Stimulated activated CD8-positive, alpha-beta memory T cell treated with anti-CD3 and anti-CD28 coated beads, Interleukin-7, amount 100 ng/mL, for 24 hours (primary cell): ENCODE results near the gene GSX2.
"Not testable (repeated sequence)": the region's sequence is repeated elsewhere in the genome, so short reads cannot be mapped to it uniquely, and the experiment has no call there.

ENCODE experiments used
- DNase-seq: peaks from one replicate; pipeline ENCODE4 v3.0.0-alpha.2; 2020; ENCODE audit warnings: low read depth

Gene GSX2

DNA sequence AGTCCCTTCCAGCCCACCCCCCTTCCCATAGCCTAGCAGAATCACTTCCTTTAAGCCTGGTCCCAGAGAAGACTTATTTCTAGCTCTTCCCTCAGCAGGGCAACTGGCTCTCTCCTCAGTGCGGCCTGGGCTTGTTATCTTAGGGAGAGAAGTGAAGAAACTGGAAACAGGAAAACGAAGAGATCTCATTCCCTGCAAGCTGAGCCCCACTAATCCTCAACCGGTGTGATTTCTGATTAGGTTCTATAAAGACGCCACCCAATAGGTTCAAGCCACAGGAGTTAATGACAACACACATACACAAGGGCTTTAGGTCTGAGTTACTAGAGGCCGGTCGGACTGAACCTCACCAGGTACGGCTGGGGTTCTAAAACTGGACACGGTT lies 3.2 kb downstream of the GSX2 start:
- no peak for DNase-seq

DNA sequence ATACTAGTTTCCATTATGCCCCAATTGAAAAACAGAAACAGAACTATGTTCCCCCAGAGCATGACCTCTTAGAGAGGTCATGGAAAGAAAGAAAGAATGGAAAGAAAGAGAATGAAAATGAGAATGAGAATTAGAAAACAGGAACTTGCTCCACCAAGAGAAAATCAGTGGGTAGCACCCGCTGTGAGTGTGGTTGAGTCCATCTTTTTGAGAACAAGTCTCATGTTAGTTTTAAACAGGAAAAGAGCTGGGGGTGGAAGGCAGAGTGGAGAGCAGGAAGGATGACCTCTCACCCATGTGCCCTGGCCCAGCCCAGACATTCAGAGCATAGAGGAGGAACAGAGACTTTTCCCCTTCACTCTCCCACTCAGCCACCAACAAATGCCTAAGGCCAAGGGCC lies 4.9 kb downstream of the GSX2 start:
- no peak for DNase-seq

DNA sequence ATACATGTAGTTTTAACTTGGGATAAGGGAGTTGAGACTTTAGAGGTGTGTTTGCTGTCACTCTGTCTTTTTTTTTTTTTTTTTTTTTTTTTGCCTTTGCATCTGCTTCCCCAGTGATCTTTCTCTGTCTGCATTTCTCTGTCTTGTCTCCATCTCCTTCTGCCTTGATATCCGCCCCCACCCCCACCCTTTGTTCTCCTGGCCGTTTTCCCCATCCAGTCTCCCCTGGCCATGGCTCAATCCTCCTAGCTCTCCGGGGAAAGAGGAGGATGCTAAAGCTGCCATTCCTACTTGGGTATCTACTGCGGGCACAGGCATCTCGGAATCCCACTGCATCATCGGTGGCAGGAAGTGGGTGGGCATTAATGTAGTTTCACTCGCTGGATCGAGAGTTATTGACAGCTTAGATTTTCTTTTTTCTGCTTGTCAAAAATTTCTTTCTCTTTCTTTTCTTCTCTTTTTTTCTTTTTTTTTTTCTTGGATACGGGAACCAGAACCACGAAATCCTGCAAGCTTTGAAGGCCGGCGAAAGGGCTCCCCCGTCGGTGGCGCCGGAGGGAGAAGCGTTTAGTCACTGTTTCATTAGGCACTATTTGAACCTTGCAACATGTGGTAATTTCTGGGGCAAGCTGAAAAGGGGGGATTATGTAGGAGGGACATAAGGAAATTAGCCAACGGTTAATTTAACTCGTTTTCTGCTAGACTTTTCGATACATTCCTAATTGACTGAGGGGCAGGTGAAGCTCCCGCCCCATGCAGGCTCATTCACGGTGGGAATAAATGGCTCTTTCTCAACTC lies 8.2 kb downstream of the GSX2 start:
- no peak for DNase-seq

DNA sequence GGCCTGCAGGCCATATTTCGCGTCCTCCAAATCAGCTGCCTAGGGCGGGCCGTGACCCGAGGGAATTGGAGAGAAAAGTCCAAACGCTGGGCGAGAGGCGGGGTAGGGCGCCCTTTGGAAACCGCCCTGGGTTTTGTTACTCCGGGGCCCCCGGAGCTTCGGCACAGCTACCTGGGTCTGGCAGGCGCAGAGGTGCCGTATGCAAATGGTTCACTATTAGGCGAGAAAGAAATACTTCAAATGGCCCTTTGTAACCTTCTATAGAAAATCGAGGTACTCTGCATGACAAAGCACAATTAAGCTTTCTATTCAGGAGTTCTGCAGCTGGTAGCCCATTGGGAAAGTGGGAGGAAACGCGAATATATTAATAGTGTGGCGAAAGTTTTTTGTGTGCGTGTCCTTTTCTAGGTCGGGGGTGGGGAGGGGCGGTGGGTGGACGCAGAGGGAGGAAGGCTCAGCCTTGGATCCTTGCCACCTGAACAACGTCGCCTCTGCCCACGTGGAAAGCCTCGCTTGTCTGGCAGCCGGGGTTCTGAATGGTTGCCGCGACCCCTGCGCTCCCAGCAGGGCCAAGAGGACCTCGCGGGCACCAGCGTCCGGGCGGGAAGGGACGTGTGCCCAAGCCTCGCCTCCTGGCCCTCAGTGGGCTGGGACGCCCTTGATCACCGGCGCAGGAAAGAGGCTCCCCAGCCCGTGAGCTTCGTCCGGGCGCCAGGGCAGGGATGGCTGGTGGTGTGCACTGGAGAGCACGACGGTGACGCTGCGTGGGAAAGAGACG lies 9.5 kb downstream of the GSX2 start:
- no peak for DNase-seq

DNA sequence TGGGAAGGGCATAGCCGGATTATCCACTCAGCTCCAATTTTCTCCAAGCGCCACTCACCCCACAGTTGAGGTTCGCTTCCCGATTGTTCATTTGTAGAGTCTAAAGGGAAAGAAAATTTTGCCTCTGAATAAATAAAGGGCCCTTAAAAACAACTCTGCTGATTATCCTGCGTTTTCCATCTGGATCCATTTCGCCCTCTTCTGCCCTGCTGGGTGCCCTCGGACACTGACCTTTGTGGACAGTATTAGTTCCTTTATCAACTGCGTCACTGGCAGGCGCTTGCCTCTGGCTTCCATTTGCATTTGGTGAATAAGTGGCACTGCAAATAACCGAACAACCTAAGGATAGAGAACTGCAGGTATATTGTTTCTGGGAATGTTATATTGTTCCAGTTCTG lies 10.1 kb downstream of the GSX2 start:
- DNase-seq = no peak

DNA sequence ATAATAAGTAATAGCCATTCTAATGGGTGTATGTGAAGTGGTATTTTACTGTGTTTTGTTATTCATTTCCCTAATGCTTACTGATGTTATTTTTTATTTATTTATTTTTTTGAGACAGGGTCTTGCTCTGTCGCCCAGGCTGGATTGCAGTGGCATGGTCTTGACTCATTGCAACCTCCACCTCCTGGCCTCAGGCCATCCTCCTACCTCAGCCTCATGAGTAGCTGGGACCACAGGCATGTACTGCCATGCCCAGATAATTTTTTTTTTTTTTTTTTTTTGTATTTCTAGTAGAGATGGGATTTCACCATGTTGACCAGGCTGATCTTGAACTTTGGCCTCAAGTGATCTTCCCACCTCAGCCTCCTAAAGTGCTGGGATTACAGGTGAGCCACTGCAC lies 13.2 kb downstream of the GSX2 start:
- not testable (repeated sequence) for DNase-seq

DNA sequence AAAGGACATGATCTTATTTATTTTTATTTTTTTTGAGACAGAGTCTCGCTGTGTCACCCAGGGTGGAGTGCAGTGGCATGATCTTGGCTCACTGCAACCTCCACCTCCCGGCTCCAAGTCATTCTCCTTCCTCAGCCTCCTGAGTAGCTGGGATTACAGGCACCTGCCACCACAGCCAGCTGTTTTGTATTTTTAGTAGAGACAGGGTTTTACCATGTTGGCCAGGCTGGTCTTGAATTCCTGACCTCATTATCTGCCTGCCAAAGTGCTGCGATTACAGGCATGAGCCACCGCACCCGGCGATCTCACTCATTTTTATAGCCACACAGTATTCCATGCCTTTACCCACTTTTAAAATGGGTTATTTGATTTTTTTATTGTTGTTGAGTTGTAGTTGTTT lies 16.3 kb downstream of the GSX2 start:
- DNase-seq = not testable (repeated sequence)

DNA sequence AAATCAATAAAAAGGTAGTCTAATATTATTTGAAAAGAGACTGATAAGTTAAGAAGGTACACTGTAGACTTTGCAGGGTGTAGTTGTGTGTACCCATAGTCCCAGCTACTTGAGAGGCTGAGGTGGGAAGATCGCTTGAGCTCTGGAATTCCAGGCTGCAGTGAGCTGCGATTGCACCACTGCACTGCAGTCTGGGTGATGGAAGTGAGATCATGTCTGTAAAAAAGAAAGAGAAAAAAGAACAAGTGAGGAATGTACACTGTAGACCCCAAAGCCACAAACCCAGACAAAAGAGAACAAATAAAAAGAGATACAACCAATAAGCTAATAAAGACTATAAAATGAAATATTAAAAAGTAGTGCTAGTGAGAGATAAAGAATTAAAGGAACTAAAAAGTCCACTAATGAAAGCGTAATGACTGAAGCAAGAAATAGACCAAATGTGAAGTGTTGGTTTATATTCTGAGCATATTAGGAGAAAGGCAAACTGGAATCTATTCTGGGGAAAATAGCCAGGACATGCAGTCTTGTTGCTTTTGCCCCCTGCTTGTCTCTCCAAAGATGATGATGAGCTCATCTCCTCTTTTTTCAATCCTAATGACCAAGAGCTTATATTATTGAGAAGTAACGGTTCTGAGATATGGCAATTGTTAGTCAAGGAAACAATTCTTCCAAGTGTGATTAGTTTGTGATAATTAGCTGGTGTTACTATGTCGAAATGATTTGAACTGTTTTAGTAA lies 19.1 kb downstream of the GSX2 start:
- DNase-seq = no peak

DNA sequence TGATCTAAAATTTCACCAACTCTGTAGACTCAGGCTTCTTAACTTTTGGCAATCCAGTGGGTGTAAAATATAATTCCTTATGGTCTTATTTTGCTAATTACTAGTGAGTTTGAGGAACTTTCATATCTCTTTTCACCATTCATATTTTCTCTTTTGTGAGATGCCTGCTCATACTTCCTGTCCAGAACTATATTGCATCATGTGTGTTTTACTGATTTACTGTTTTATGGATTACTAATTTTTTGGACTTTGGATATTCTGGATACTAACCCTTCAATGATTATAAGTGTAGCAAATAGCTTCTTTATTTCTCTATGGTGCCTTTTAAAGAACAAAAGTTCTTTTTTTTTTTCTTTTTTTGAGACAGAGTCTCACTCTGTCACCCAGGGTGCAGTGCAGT lies 20.6 kb downstream of the GSX2 start:
- DNase-seq = no peak

DNA sequence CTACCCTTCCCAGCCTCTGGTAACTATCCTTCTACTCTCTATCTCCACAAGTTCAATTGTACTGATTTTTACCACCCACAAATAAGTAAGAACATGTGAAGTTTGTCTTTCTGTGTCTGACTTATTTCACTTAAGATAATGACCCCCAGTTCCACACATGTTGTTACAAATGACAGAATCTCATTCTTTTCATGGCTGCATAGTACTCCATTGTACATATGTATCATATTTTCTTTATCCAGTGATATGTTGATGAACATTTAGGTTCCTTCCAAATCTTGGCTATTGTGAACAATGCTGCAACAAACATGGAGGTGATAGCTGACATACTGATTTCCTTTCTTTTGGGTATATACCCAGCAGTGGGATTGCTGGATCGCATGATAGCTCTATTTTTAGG lies 27.7 kb downstream of the GSX2 start:
- no peak for DNase-seq

DNA sequence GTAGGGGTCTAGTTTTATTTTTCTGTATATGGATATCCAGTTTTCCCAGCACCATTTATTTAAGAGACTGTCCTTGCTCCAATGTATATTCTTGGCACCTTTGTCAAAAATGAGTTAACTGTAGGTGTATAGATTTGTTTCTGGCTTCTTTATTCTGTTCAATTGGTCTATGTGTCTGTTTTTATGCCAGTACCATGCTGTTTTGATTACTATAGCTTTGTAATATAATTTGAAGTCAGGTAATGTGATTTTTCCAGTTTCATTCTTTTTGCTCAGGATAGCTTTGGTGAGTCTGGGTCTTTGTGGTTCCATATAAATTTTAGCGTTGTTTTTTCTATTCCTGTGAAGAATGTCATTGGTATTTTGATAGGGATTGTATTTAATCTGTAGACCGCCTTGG lies 28.7 kb downstream of the GSX2 start:
- not testable (repeated sequence) for DNase-seq

DNA sequence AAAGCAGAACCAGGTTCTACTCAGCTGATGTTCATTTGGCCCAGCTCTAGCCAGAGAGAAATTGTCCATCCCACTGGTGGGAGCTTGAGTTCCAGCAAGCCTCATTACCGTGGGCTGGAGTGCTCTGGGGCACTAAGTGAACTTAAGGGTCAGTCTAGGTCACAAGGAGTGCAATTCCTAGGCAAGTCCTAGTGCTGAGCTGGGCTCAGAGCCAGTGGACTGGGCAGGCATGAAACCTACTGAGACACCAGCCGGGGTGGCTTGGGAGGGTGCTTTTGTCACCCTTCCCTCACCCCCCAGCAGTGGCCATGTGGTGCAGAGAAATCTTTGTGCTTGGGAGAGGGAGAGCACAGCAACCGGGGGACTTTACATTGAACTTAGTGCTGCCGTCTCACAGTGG lies 39.4 kb downstream of the GSX2 start:
- no peak for DNase-seq

DNA sequence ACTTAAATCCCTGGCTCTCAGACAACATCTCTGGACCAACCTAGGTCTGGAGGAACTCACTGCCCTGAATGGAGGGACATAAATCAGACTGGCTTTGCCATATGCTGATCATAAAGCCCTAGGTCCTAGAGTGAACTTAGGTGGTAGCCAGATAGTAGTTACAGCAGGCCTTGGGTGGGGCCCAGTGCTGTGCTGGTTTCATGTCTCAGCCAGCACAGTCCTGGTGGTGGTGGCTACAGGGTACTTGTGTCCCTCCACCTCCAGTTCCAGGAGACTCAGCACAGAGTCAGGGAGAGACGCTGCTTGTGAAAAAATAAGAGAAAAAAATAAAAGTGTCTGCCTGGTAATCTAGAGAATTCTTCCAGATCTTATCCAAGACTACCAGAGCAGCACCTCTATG lies 40.3 kb downstream of the GSX2 start:
- no peak for DNase-seq

DNA sequence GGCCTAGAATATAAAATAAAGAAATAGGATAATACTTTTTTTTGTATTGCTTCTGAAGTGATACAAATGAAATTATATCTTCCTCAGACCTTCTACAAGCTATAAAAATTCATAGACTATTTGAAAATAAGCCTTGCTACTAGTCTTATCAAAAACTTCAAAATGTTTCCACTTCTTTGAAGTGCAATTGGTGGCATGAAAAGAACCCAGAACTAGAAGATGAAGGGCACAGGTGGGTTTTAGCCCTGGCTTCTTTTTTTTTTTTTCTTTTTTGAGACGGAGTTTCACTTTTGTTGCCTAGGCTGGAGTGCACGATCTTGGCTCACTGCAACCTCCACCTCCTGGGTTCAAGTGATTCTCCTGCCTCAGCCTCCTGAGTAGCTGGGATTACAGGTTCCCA lies 44.2 kb downstream of the GSX2 start:
- DNase-seq = no peak

DNA sequence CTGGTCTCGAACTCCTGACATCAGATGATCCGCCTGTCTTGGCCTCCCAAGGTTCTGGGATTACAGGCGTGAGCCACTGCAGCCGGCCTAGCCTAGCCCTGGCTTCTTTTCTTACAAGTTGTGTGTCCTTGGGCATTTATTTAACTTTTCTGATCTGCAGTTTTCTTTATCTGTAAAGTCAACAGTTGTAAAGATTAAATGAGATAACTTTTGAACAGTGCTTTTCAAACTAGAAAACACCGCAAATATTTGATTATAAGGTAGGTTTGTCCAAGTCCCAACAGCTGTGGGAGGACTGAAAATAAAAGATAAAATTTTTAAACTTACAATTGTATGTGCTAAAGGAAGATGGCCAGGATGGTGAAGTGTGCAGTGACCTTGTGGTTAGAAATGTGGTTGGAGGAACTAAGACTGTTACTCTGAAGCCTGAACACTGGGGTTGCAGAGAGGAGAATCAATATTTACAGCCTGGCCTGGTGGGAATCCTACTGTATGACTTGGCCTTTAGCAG lies 44.8 kb downstream of the GSX2 start:
- no peak for DNase-seq

DNA sequence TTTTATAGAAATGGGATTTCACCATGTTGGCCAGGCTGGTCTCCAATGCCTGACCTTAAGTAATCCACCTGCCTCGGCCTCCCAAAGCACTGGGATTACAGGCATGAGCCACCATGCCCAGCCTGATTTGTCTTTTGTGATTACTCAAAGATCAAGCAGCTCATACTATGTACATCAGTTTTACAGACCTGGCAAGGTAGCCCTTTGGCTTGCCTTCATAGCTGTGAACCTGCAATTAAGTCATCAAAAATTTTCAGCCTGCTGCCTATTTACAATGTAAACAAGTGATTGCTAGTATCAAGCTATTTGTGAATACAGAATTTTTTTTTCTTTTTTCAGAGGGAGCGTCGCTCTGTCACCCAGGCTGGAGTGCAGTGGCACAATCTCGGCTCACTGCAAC lies 46.2 kb downstream of the GSX2 start:
- no peak for DNase-seq

DNA sequence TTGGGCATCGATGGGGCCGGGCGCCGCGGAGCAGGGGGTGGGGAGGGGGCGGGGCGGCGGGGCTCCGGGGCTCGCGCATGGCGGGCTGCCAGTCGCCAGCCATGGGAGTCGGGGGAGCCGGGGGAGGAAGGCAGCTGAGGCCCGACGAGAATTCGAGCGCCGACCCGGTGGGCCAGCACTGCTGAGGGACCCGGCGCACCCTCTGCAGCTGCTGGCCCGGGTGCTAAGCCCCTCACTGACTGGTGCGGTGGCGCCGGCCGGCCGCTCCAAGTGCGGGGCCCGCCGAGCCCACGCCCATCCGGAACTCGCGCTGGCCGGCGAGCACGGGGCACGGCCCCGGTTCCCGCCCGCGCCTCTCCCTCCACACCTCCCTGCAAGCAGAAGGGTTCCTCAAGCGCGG lies 49.4 kb downstream of the GSX2 start:
- no peak for DNase-seq
